Skeletal muscle cell (primary cell): Measurements from ENCODE around the gene SMIM8.
A peak's percentile ranks its signal among the peaks of the same experiment; 100 is the strongest.

ENCODE experiments used
- DNase-seq: peaks from one replicate; pipeline ENCODE4 v3.0.0-alpha.2; 2010; ENCODE audit warnings: low read depth
- H3K4me3 ChIP-seq: 2 replicates; pipeline ENCODE4 v1.5.1; 2011; ENCODE audit warnings: low read depth, mild to moderate bottlenecking, control low read depth, low read length, moderate library complexity

Gene SMIM8

GRCh38 chr6:87333033-87333432 lies 10.6 kb downstream of the SMIM8 start:
- no peak for DNase-seq
- H3K4me3 ChIP-seq, result no peak overlapping the region

GRCh38 chr6:87333591-87334181 lies 11.3 kb downstream of the SMIM8 start:
- H3K4me3 ChIP-seq, result no peak overlapping the region
- no peak for DNase-seq

GRCh38 chr6:87334683-87335082 lies 12.3 kb downstream of the SMIM8 start:
- H3K4me3 ChIP-seq, result no peak overlapping the region
- no peak for DNase-seq

GRCh38 chr6:87336367-87336766 lies 14.0 kb downstream of the SMIM8 start:
- DNase-seq, result no peak
- no peak overlapping the region for H3K4me3 ChIP-seq

DNA sequence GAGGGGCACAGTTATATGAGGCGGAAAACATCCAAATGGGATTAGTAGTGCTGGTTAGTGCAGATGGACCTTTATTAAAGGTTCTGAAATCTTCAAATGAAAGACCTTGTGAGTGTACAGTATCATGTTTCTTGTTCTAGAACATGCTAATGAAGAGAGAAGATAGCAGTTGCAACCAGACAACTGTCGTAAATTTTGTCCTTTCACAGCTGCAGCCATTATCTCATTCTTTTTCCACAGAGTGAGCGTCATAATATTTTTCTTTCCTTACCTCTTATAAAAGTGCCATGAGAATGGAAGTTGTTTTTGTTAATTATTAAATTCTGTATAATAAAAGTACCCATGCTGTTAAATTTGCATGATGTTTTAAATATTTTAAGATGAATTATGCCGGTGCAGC lies 17.8 kb downstream of the SMIM8 start:
- no peak overlapping the region for H3K4me3 ChIP-seq

DNA sequence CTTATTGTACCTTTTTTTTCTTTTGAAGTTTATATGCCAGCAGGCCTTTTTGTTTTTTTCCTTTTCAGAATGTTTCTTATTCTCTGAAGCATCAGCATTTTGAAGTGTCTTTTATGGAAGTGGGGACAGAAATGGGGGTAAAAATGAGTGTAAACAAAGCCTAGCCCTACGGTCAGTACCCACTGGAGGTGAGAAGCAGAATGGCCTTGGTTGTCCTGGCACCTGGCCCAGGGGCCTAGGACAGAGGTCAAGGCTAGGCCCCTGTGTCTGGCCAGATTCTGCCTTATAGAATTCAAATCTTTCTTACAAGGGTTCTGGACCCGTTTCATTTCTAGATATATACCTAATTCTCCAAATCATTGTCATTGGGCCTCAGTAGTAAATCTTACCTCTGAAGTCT lies 18.8 kb downstream of the SMIM8 start:
- no peak overlapping the region for H3K4me3 ChIP-seq
- DNase-seq, result no peak

More for the DNA sequence above, 17.8 kb downstream of the SMIM8 start:
- DNase-seq, result no peak

DNA sequence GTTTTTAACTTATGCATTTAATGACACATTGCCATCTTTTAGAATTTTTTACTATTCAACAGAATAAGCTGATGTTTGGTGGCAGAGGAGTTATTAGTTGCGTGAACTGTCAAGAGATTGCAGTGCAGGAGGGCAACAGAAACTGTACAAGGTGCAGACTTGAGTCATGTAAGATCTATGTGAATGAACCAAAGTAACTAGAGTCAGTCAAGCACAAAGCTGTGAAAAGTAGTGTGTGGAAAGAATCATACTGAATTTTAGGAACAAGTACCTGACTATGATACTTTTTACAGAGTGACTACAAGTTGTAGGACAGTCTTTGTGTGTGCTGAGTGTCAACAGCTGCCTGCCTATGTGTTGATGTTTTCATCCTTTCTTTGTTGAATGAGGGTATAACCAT lies 19.5 kb downstream of the SMIM8 start:
- DNase-seq, result no peak
- no peak overlapping the region for H3K4me3 ChIP-seq

DNA sequence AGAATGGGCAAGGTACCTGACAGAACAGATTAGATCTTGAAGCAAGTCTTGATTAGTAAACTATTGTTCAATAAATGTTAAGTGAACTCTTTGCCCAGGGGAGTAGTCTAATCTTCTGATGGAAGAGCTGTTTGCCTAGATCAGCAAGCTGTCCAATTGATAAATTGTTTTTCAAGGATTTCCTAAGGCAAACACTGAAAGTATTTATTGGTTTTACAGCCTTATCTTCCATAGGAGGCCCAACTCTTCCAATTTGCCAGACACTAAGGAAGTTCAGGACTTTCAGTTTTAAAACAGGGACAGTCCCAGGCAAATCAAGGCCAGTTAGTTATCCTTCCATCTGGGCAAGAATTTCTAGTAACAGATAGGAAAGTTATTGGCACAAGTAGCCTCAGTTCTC lies 20.4 kb downstream of the SMIM8 start:
- no peak overlapping the region for H3K4me3 ChIP-seq
- no peak for DNase-seq

- H3K4me3 ChIP-seq, result no peak within 1 kb of the TSS
- no peak for DNase-seq
Measured at GRCh38 chr6:87344731-87345130, 22.3 kb downstream of the SMIM8 start, which contains the start of gene C6orf163. Gene C6orf163, plus strand, starts transcription at chr6:87344813. Its CDS starts 287 bp downstream, at chr6:87345100.

DNA sequence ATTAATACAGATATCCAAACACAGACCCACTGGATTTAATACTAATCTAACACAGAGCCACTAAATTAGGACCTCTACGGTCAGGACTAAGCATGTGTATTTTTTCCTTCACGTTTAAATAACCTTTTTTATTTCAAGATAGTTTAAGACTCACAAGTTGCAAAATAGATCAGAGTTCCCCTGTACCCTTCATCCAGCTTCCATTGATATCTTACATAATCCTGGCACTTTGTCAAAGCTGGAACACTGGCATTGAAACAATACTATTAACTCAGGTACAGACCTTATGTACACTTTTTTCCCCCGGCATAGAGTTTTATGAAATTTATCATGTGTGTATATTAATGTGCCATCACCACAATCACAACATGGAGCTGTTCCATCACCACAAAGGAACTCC lies 24.3 kb downstream of the SMIM8 start:
- H3K4me3 ChIP-seq, result no peak overlapping the region
- no peak for DNase-seq

DNA sequence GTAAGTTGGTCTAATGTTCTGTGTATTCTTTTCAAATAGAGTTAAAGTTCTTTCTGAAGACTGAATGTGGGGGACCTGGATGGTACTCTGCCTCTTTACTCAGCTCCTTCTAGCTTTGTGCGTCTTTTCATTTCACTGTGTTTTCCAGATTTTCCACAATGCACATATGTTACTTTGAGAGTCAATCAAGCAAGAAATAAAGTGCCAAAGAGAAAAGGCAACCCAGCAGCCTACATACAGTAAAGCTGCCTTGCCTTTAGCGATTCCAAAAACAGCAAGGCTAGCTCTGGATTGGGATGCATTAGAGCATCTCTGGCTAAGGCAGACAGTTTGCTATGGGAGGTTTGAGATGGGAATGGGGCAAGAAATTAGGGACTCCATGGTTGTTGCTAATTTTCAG lies 27.5 kb downstream of the SMIM8 start:
- no peak overlapping the region for H3K4me3 ChIP-seq

DNA sequence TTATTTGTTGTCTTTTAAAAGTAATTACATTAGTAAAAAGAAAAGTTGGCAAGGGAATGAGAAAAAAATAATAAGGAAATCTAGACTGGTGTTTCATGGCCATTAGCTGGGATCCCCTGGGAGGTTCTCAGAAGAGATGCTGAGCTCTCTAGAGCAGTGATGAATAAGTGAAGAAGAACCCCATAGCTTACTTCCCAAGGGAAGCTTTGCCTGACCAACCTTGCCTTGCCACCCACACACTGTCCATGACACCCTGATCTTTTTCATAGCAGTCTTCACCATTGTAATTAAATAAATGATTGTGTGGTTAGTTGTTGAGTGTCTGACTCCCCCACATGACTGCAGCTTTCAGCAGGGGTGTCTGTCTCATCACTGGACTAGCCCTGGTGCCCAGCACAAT lies 28.1 kb downstream of the SMIM8 start:
- peak; percentile 58 for DNase-seq
- H3K4me3 ChIP-seq, result no peak overlapping the region

More for the DNA sequence above, 27.5 kb downstream of the SMIM8 start:
- no peak for DNase-seq

DNA sequence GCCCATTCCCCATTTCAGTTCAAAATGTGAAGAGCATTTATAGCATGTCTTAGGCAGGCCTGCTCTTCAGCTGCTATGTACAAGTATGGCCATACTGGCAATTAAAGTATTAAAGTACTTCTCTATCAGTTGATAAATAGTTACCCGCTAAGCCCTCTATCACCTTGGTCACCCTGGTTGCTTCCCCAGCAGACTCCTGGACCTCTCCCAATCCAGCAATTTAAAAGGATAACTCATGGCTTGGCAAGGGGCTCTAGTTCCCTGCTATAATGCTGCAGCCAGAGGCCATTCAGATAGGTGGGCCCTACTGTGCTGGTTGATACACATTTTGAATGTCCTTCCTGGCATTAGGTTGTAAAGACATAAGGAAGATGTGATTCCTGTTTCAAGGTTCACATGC lies 29.2 kb downstream of the SMIM8 start:
- DNase-seq, result no peak
- no peak overlapping the region for H3K4me3 ChIP-seq

GRCh38 chr6:87356181-87356580 lies 33.8 kb downstream of the SMIM8 start:
- H3K4me3 ChIP-seq, result no peak overlapping the region
- no peak for DNase-seq

GRCh38 chr6:87357479-87358196 lies 35.2 kb downstream of the SMIM8 start:
- H3K4me3 ChIP-seq, result no peak overlapping the region
- no peak for DNase-seq

DNA sequence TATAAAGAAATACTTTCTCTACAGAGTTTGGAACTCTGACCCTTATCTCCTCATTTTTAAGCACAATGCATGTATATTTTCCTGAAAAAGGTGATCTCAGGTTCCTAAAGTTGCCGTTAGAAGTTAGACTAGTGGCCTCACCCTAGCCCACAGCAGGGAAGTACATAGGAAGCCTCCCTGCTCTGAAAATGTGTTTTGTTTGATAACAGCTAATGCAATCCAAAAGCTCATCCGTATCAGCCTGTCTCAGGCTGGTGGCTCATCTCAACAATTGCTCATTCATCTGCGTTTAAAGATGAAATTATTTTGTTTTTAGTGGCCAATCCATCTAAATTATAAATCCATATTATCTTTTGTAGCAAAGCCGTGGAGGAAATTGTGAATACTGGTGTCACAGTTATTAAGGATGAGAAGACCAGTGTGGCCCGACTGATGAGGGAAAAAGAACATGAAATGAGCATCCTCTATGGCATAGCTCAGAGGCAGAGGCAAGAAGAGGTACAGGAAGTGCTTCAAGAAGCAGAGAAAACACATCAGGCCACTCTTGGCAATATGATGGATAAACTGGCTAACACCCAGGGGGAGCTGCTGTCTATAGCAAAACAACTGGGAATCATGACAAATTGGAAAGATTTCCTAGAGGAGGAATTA lies 42.3 kb downstream of the SMIM8 start:
- H3K4me3 ChIP-seq, result no peak overlapping the region
- DNase-seq, result no peak

DNA sequence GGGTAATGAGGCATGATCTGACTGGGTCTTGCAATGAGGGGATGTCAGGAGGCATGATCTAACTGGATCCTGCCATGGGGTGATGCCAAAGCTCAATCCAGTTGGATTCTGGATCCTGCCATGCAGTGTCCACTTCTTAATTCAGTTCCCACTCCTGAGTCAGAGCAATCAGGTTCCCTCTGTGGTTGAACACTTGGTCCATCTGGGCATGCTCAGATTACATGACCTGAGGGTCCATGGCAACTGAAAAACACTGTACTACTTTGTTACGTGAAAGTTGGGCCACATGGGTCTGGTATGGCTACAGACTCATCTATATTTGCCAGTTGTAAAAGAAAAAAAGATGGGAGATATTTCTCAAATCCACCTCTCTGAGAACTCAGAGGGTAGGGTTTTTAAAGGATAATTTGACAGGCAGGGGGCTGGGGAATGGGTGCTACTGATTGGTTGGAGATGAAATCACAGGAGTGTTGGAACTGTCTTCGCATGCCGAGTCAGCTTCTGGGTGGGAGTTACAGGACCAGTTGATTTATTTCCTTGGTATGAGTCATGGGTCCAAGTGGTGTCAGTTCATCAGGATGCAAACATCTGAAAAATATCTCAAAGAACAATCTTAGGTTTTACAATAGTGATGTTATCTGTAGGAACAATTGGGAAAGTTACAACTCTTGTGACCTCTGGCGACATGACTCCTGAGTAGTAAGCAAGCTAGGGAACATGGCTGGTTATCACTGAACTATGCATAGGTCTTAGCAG lies 43.9 kb downstream of the SMIM8 start:
- DNase-seq, result peak; percentile 2

DNA sequence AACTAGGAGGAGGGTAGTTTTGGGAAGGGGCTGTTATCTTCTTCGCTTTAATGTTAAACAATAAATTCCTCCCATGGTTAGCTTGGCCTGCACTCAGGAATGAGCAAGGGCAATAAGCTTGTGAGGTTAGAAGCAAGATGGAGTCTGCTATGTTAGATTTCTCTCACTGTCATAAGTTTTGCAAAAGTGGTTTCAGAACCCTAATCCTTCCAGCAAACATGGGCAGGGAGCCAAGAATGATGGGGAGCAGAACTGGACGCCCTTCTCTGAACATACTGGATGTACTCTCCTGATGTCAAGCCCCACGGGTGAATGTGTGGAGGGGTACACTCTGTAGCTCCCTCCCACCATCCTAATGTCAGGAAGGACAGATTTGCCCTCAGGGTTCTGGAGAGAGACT lies 44.5 kb downstream of the SMIM8 start:
- H3K4me3 ChIP-seq, result no peak overlapping the region
- no peak for DNase-seq

More for the DNA sequence above, 43.9 kb downstream of the SMIM8 start:
- H3K4me3 ChIP-seq, result no peak overlapping the region

DNA sequence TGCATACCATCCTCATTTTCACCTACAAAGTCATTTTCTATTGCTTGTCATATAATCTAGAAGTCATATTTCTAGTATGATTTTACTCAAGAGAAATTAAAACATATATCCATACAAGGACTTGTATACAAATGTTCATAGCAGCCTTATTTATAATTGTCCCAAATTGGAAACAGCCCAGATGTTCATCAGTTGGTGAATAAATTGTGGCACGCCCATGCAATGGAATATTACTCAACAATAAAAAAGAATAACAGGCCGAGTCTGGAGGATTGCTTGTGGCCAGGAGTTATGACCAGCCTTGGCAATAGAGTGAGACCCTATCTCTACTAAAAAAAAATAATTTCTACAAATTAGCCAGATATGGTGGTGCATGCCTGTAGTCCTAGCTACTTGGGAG lies 51.0 kb downstream of the SMIM8 start:
- no peak for DNase-seq
- H3K4me3 ChIP-seq, result no peak overlapping the region

- DNase-seq, result no peak
- H3K4me3 ChIP-seq, result no peak overlapping the region
Measured at GRCh38 chr6:87375315-87375714, 52.9 kb downstream of the SMIM8 start.
